Measurements from ENCODE around the gene NKX6-2.

NKX6-2 gene

DNA sequence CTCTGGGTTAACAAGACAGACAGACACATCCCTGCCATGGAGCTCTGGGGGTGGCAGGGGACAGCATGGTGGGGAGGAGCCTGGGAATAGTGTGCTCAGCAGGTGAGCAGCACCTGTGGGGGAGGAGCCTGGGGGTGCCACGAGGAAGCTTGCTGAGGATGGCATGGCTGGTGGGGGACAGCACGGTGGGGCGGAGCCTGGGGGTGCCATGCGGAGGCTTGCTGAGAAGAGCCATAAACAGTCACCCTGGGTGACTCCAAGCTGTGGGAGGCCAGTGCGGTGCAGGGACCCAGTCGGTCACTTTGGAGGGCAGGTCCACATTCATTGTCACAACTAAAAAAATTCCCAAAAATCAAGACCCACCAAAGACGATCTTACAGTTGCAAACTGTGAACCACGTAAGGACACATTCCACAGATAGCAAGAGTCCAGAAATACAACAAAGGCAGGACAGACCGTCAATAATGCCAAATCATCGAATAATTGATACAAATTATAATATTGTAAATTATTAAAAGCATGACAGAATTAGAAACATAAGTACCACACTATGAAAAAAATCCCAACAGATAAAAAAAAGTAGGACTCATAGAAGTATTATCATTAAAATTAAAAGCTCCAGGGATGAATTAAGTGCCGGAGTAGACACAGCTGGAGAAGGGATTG, 24.4 kb downstream of the NKX6-2 start:
- H3K36me3 ChIP-seq (ENCODE audit: control insufficient read depth in 1 of 2, insufficient read depth in 2 of 2, low read length in 2 of 2): peaks cover 0 to 55% of the 10 kb centered on the region in 2 donors
- H3K9me3 ChIP-seq (ENCODE audit: control insufficient read depth in 1 of 2, low read length in 2 of 2): no peaks in the 10 kb centered on the region
- H3K4me3 ChIP-seq (ENCODE audit: low read depth in 1 of 2, low read length in 2 of 2): no peak overlapping the region
- H3K27me3 ChIP-seq (ENCODE audit: low read depth, low read length): no peaks in the 10 kb centered on the region
- no peak overlapping the region for H3K27ac ChIP-seq (ENCODE audit: low read length)
- H3K4me1 ChIP-seq (ENCODE audit: control insufficient read depth in 1 of 2, insufficient read depth in 2 of 2, low read length in 2 of 2): no peaks in the 10 kb centered on the region

DNA sequence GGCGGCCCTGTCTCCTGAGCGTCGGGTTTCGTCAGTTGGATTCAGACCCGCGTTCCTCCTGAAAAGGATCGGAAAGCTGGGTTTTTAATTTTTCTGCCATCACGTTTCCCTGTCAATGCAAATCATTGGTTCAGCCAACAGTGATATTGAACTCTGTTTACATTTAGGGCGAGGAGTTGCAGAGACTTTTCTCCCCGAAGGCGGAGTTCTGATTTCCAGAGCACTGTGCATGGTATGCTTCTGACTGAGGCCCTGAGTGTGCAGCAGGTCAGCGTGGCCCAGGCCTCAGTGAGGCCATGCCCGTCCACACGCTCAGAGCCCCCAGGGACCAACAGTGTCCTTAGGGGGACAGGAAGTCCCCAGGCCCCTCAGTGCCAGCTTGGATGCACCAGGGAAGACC, 27.1 kb downstream of the NKX6-2 start:
- H3K27me3 ChIP-seq (ENCODE audit: low read depth, low read length): no peaks in the 10 kb centered on the region
- peaks cover 3 to 72% of the 10 kb centered on the region in 2 donors for H3K36me3 ChIP-seq (ENCODE audit: control insufficient read depth in 1 of 2, insufficient read depth in 2 of 2, low read length in 2 of 2)
- H3K4me1 ChIP-seq (ENCODE audit: control insufficient read depth in 1 of 2, insufficient read depth in 2 of 2, low read length in 2 of 2): no peaks in the 10 kb centered on the region
- H3K27ac ChIP-seq (ENCODE audit: low read length): no peak overlapping the region
- H3K4me3 ChIP-seq (ENCODE audit: low read depth in 1 of 2, low read length in 2 of 2): no peak overlapping the region
- H3K9me3 ChIP-seq (ENCODE audit: control insufficient read depth in 1 of 2, low read length in 2 of 2): no peaks in the 10 kb centered on the region

DNA sequence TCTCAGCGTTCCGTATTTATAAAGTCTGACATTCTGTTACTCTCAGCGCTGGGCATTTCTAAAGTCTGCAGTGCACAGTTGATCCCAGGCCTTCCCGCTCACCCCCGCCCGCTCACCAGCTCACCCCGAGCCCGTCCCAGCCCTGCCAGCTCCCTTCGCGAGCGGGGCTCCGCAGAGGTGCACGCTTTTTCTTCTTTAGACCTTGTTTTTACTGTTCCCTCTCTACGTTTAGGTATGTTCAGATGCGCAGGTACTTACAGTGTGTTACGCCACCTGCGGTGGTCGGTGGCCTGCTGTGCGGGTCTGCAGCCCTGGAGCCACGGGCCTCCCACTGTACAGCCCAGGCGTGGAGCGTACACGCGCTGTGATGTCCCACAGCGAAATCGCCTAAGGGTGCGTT, 28.8 kb downstream of the NKX6-2 start:
- H3K9me3 ChIP-seq (ENCODE audit: control insufficient read depth in 1 of 2, low read length in 2 of 2): no peaks in the 10 kb centered on the region
- peaks cover 3 to 78% of the 10 kb centered on the region in 2 donors for H3K36me3 ChIP-seq (ENCODE audit: control insufficient read depth in 1 of 2, insufficient read depth in 2 of 2, low read length in 2 of 2)
- H3K27ac ChIP-seq (ENCODE audit: low read length): no peak overlapping the region
- no peaks in the 10 kb centered on the region for H3K27me3 ChIP-seq (ENCODE audit: low read depth, low read length)
- no peak overlapping the region for H3K4me3 ChIP-seq (ENCODE audit: low read depth in 1 of 2, low read length in 2 of 2)
- no peaks in the 10 kb centered on the region for H3K4me1 ChIP-seq (ENCODE audit: control insufficient read depth in 1 of 2, insufficient read depth in 2 of 2, low read length in 2 of 2)

DNA sequence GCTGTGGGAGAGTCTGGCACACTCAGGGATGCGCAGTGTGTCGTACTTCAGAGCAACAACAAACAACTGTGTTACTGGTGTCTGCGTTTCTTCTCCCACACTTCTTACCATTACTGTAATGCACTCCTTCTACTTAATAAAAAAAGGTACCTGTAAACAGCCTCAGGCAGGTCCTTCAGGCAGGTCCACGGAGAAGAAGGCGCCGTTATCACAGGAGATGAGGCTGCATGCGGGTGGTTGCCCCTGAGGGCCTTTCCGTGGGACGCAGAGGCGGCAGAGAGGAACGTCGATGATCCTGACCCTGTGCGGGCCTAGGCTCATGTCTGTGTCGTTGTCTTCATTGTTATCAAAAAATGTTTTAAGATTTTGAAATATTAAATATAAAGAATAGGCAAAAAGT, 29.4 kb downstream of the NKX6-2 start:
- Histone ChIP-seq H3K9me3 (ENCODE audit: control insufficient read depth in 1 of 2, low read length in 2 of 2) (no peaks in the 10 kb centered on the region), H3K27me3 (ENCODE audit: low read depth, low read length) (no peaks in the 10 kb centered on the region), H3K4me1 (ENCODE audit: control insufficient read depth in 1 of 2, insufficient read depth in 2 of 2, low read length in 2 of 2) (no peaks in the 10 kb centered on the region), H3K36me3 (ENCODE audit: control insufficient read depth in 1 of 2, insufficient read depth in 2 of 2, low read length in 2 of 2) (peaks cover 3 to 73% of the 10 kb centered on the region in 2 donors), H3K4me3 (ENCODE audit: low read depth in 1 of 2, low read length in 2 of 2) (no peak overlapping the region), H3K27ac (ENCODE audit: low read length) (no peak overlapping the region)

DNA sequence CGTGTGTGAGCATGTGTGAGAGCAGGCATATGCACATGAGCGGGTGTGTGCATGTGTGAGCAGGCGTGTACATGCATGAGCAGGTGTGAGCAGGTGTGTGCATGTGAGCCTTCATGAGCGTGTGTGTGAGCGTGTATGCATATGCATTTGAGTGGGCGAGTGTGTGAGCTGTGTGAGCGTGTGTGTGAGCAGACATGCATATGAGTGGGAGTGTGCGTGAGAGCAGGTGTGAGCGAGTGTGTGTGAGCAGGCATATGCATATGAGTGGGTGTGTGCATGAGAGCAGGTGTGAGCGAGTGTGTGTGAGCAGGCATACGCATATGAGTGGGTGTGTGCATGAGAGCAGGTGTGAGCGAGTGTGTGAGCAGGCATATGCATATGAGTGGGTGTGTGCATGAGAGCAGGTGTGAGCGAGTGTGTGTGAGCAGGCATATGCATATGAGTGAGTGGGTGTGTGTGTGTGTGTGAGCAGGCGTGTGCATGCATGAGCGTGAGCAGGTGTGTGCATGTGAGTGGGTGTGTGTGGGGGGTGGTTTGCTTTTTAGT, 30.7 kb downstream of the NKX6-2 start:
- no peak overlapping the region for H3K27ac ChIP-seq (ENCODE audit: low read length)
- H3K4me3 ChIP-seq (ENCODE audit: low read depth in 1 of 2, low read length in 2 of 2): no peak overlapping the region
- no peaks in the 10 kb centered on the region for H3K4me1 ChIP-seq (ENCODE audit: control insufficient read depth in 1 of 2, insufficient read depth in 2 of 2, low read length in 2 of 2)
- no peaks in the 10 kb centered on the region for H3K9me3 ChIP-seq (ENCODE audit: control insufficient read depth in 1 of 2, low read length in 2 of 2)
- no peaks in the 10 kb centered on the region for H3K27me3 ChIP-seq (ENCODE audit: low read depth, low read length)
- H3K36me3 ChIP-seq (ENCODE audit: control insufficient read depth in 1 of 2, insufficient read depth in 2 of 2, low read length in 2 of 2): peaks cover 4 to 74% of the 10 kb centered on the region in 2 donors

DNA sequence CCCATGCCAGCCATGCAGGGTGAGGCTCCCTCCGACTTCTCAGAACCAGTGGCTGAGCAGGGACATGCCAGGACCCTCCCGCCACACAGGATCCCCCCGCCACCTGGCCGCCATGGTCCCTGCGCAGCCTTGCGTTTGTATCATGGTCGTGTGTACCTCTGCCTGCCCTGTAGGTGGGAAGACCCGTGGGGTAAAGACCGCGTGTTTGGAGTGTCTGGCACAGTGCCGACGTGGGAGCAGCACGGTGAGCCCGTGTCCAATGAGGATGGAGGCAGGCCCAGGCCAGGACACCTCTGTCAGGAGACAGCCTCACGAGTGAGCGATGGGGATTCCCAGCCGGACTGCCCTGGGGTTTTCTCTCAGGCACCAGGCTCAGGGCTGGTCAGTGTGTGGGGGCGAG, 31.9 kb downstream of the NKX6-2 start:
- Histone ChIP-seq H3K27me3 (ENCODE audit: low read depth, low read length) (no peaks in the 10 kb centered on the region), H3K27ac (ENCODE audit: low read length) (no peak overlapping the region), H3K36me3 (ENCODE audit: control insufficient read depth in 1 of 2, insufficient read depth in 2 of 2, low read length in 2 of 2) (peaks cover 10 to 73% of the 10 kb centered on the region in 2 donors), H3K9me3 (ENCODE audit: control insufficient read depth in 1 of 2, low read length in 2 of 2) (no peaks in the 10 kb centered on the region), H3K4me3 (ENCODE audit: low read depth in 1 of 2, low read length in 2 of 2) (no peak overlapping the region), H3K4me1 (ENCODE audit: control insufficient read depth in 1 of 2, insufficient read depth in 2 of 2, low read length in 2 of 2) (no peaks in the 10 kb centered on the region)

DNA sequence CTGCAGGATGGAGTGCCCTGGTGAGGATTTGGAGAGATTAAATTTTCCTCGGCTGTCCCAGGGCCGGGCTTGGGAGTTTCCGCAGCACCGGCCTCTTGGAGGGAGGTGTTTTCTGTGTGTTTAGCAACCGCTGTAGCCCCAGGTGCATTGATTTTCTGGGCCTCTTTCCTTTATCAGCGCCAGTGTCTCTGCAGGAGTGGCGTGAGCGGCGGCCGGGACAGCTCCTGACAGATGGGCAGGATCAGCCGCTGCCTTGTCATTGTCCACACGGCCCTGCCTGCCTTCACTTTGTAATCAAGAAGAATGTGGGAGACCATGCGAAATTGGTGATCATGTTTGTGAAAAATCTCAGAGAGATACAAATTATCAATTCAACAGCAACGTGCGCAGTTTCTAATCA, 32.4 kb downstream of the NKX6-2 start:
- H3K4me3 ChIP-seq (ENCODE audit: low read depth in 1 of 2, low read length in 2 of 2): no peak overlapping the region
- H3K27me3 ChIP-seq (ENCODE audit: low read depth, low read length): no peaks in the 10 kb centered on the region
- no peak overlapping the region for H3K27ac ChIP-seq (ENCODE audit: low read length)
- no peaks in the 10 kb centered on the region for H3K4me1 ChIP-seq (ENCODE audit: control insufficient read depth in 1 of 2, insufficient read depth in 2 of 2, low read length in 2 of 2)
- no peaks in the 10 kb centered on the region for H3K9me3 ChIP-seq (ENCODE audit: control insufficient read depth in 1 of 2, low read length in 2 of 2)
- peaks cover 10 to 68% of the 10 kb centered on the region in 2 donors for H3K36me3 ChIP-seq (ENCODE audit: control insufficient read depth in 1 of 2, insufficient read depth in 2 of 2, low read length in 2 of 2)

DNA sequence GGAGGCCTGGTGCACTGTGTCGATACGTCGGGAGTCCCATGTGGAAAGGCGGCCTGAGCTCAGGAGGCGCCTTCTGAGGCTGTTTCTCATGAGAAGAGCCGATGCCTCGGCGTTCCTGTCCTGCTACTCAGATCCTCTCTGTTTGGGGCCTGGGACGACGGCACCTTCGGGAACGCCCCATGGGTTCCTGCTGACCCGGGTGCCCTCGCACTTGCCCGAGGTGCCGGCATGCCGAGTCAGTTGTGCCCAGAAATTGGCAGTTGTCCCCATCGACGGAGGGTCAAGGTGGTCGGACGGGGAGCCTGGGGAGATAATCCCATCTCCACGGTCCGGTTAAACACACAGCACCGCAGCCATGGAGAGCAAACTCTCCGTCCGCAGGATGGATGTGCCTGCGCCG, 33.0 kb downstream of the NKX6-2 start:
- Histone ChIP-seq H3K4me1 (ENCODE audit: control insufficient read depth in 1 of 2, insufficient read depth in 2 of 2, low read length in 2 of 2) (no peaks in the 10 kb centered on the region), H3K4me3 (ENCODE audit: low read depth in 1 of 2, low read length in 2 of 2) (no peak overlapping the region), H3K9me3 (ENCODE audit: control insufficient read depth in 1 of 2, low read length in 2 of 2) (no peaks in the 10 kb centered on the region), H3K27ac (ENCODE audit: low read length) (no peak overlapping the region), H3K36me3 (ENCODE audit: control insufficient read depth in 1 of 2, insufficient read depth in 2 of 2, low read length in 2 of 2) (peaks cover 10 to 62% of the 10 kb centered on the region in 2 donors), H3K27me3 (ENCODE audit: low read depth, low read length) (no peaks in the 10 kb centered on the region)

DNA sequence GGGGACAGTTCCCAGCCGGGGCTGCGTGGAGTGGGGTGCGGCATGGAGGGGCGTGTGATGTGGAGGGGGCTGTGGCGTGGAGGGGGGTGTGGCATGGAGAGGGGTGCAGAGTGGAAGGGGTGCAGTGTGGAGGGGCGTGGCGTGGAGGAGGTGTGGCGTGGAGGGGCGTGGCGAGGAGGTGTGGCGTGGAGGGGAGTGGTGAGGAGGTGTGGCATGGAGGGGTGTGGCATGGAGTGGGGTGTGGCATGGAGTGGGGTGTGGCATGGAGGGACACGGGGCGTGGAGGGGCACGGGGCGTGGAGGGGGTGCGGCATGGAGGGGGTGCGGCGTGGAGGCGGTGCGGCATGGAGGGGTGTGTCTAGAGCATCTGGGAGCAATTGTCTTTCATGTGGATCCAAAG, 33.6 kb downstream of the NKX6-2 start:
- Histone ChIP-seq H3K4me1 (ENCODE audit: control insufficient read depth in 1 of 2, insufficient read depth in 2 of 2, low read length in 2 of 2) (no peaks in the 10 kb centered on the region), H3K4me3 (ENCODE audit: low read depth in 1 of 2, low read length in 2 of 2) (no peak overlapping the region), H3K9me3 (ENCODE audit: control insufficient read depth in 1 of 2, low read length in 2 of 2) (no peaks in the 10 kb centered on the region), H3K36me3 (ENCODE audit: control insufficient read depth in 1 of 2, insufficient read depth in 2 of 2, low read length in 2 of 2) (peaks cover 10 to 58% of the 10 kb centered on the region in 2 donors), H3K27me3 (ENCODE audit: low read depth, low read length) (no peaks in the 10 kb centered on the region), H3K27ac (ENCODE audit: low read length) (no peak overlapping the region)

DNA sequence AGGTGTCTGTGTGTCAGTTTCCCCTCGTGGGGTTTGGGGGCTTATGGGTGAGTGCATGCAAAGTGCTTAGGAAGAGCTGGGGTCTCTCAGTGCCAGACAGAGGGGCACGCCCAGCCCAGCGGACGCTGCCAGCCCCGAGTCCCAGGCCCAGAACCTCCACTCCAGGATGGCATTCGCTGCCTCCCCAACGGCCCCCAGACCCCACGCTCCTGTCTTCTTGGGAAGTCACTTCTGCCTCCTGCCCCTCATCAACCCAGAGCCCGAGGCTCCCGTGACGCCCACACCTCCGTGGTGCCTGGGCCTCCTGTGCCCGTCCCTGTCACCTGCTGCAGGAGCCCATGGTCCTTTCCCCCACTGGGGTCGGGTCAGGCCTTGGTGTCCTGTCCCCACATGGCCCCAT, 35.0 kb downstream of the NKX6-2 start:
- H3K36me3 ChIP-seq (ENCODE audit: control insufficient read depth in 1 of 2, insufficient read depth in 2 of 2, low read length in 2 of 2): peaks cover 10 to 46% of the 10 kb centered on the region in 2 donors

DNA sequence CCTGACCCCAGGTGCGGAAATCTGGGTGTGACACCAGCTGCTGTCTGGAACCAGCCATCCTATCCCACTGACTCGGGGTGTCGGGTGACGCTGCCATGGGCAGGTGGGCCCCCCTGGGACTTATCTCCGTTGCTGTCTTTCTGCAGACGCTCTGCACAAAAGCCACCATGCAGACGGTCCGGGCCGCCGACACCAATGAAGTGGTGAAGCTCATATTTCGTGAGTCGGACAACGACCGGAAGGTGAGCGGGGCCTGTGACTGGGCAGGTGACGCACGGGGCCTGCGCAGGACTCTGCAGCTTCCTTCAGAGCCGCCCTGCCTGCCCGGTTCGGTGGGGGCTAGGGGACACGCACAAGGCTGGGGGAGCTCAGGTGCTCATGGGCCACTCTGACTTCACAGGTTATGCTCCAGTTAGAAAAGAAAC, 36.6 kb downstream of the NKX6-2 start:
- Histone ChIP-seq H3K27me3 (ENCODE audit: low read depth, low read length) (no peaks in the 10 kb centered on the region), H3K9me3 (ENCODE audit: control insufficient read depth in 1 of 2, low read length in 2 of 2) (no peaks in the 10 kb centered on the region), H3K27ac (ENCODE audit: low read length) (no peak overlapping the region), H3K36me3 (ENCODE audit: control insufficient read depth in 1 of 2, insufficient read depth in 2 of 2, low read length in 2 of 2) (peaks cover 7 to 38% of the 10 kb centered on the region in 2 donors), H3K4me3 (ENCODE audit: low read depth in 1 of 2, low read length in 2 of 2) (no peak overlapping the region), H3K4me1 (ENCODE audit: control insufficient read depth in 1 of 2, insufficient read depth in 2 of 2, low read length in 2 of 2) (no peaks in the 10 kb centered on the region)

More for the DNA sequence above, 35.0 kb downstream of the NKX6-2 start:
- no peaks in the 10 kb centered on the region for H3K9me3 ChIP-seq (ENCODE audit: control insufficient read depth in 1 of 2, low read length in 2 of 2)
- H3K27ac ChIP-seq (ENCODE audit: low read length): no peak overlapping the region
- no peak overlapping the region for H3K4me3 ChIP-seq (ENCODE audit: low read depth in 1 of 2, low read length in 2 of 2)
- H3K27me3 ChIP-seq (ENCODE audit: low read depth, low read length): no peaks in the 10 kb centered on the region
- no peaks in the 10 kb centered on the region for H3K4me1 ChIP-seq (ENCODE audit: control insufficient read depth in 1 of 2, insufficient read depth in 2 of 2, low read length in 2 of 2)

All from muscle layer of duodenum (tissue), 2 donors.